DND-41 (cell line): ENCODE measurements around the gene TNS1.

ENCODE experiments used
- ATAC-seq: fragments of 200-7000 bp; cut with Tn5 transposase; 3 replicates; pipeline ENCODE4 v1.9.1; 2021; ENCODE audit warnings: low read depth; ENCODE audit not compliant: insufficient read depth
- DNase-seq: peaks from one replicate; pipeline ENCODE4 v3.0.0-alpha.2; 2020
- H2AFZ ChIP-seq: 2 replicates; pipeline ENCODE4 v1.6.0; 2012; ENCODE audit warnings: low read depth, low read length
- H3K27ac ChIP-seq: 2 replicates; pipeline ENCODE4 v1.5.1; 2012; ENCODE audit warnings: low read length, inconsistent platforms
- H3K27me3 ChIP-seq: fragments of 200-600 bp; sonication (generic); 2 replicates; pipeline ENCODE4 v1.6.0; 2012; ENCODE audit warnings: low read length, mild to moderate bottlenecking, inconsistent platforms; ENCODE audit not compliant: insufficient read depth, poor library complexity
- H3K36me3 ChIP-seq: 2 replicates; pipeline ENCODE4 v1.5.1; 2012; ENCODE audit warnings: low read length, inconsistent platforms; ENCODE audit not compliant: insufficient read depth
- H3K4me1 ChIP-seq: 2 replicates; pipeline ENCODE4 v1.5.1; 2012; ENCODE audit warnings: mild to moderate bottlenecking, low read length; ENCODE audit not compliant: insufficient read depth
- H3K4me2 ChIP-seq: 2 replicates; pipeline ENCODE4 v1.6.0; 2012; ENCODE audit warnings: mild to moderate bottlenecking, moderate library complexity, low read length, inconsistent platforms; ENCODE audit not compliant: insufficient read depth
- H3K4me3 ChIP-seq, 2 experiments: fragments of 200-600 bp in 1 of 2; shearing (Covaris generic) in 1 of 2; 2 replicates each; pipeline ENCODE4 v1.5.1; 2012 to 2016; ENCODE audit warnings: inconsistent platforms in 2 of 2, low read length in 2 of 2, mild to moderate bottlenecking in 2 of 2, low read depth in 1 of 2, moderate library complexity in 1 of 2
- H3K79me2 ChIP-seq: 2 replicates; pipeline ENCODE4 v1.6.0; 2012; ENCODE audit warnings: low read length, inconsistent platforms; ENCODE audit not compliant: insufficient read depth
- H3K9ac ChIP-seq: 2 replicates; pipeline ENCODE4 v1.6.0; 2012; ENCODE audit warnings: low read depth, mild to moderate bottlenecking, inconsistent platforms, low read length, moderate library complexity
- H3K9me3 ChIP-seq: 2 replicates; pipeline ENCODE4 v1.5.1; 2012; ENCODE audit warnings: low read length, moderate library complexity, mild to moderate bottlenecking, inconsistent platforms; ENCODE audit not compliant: insufficient read depth, severe bottlenecking
- H4K20me1 ChIP-seq: 2 replicates; pipeline ENCODE4 v1.6.0; 2012; ENCODE audit warnings: low read length; ENCODE audit not compliant: insufficient read depth
- EZH2 ChIP-seq: IDR thresholded peaks from 3 replicates; pipeline ENCODE4 v1.6.1; 2012; ENCODE audit warnings: borderline replicate concordance, low read depth, mild to moderate bottlenecking, moderate library complexity, low read length, inconsistent platforms; ENCODE audit not compliant: severe bottlenecking
- TF ChIP-seq, protein P1 (sequence below): IDR thresholded peaks from 2 replicates; pipeline ENCODE4 v1.5.1; 2012; ENCODE audit warnings: borderline replicate concordance, low read length, moderate library complexity, mild to moderate bottlenecking; ENCODE audit not compliant: poor library complexity, severe bottlenecking; ENCODE audit errors: extremely low read depth

Gene TNS1

DNA sequence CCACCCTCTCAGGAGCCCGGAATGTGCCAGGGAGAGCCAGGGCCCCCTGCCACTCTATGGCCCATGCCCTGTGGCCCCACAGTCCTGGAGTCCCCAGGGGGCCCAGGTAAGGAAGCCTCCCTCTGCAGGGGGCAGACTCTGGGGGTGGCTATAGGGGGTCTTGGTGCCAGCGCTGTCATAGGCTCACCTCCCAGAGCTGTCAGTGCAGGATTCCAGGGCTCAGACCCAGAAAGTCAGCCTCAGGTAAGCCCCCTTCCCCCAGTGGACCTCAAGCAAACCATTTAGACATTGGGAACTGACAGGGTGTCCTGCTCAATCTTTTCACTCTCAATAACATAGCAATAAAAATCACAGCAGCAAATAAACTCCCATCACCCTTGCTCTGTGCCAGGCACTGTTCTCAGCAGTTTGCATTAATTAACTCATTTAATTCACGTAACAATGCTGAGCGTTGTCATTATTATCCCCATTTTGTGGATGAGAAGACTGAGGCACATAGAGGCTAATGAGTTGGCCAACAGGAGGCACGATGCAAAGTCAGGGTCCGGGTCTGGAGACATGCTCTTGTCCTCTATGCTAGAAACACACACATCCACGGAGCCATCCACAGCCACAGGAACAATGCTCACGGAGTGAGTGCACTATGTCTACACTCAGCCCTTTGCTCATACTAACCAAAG is 79.6 kb downstream of the TNS1 start:
- no peak for TF ChIP-seq EZH2
- TF ChIP-seq, protein P1, sequence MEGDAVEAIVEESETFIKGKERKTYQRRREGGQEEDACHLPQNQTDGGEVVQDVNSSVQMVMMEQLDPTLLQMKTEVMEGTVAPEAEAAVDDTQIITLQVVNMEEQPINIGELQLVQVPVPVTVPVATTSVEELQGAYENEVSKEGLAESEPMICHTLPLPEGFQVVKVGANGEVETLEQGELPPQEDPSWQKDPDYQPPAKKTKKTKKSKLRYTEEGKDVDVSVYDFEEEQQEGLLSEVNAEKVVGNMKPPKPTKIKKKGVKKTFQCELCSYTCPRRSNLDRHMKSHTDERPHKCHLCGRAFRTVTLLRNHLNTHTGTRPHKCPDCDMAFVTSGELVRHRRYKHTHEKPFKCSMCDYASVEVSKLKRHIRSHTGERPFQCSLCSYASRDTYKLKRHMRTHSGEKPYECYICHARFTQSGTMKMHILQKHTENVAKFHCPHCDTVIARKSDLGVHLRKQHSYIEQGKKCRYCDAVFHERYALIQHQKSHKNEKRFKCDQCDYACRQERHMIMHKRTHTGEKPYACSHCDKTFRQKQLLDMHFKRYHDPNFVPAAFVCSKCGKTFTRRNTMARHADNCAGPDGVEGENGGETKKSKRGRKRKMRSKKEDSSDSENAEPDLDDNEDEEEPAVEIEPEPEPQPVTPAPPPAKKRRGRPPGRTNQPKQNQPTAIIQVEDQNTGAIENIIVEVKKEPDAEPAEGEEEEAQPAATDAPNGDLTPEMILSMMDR = no peak
- no peaks in the 10 kb centered on the region for H3K4me1 ChIP-seq
- ATAC-seq = no peak
- no peak overlapping the region for H3K27ac ChIP-seq
- H3K36me3 ChIP-seq = no peaks in the 10 kb centered on the region
- H3K9ac ChIP-seq = no peak overlapping the region
- H3K4me2 ChIP-seq = no peak overlapping the region
- no peaks in the 10 kb centered on the region for H4K20me1 ChIP-seq
- no peak overlapping the region for H3K4me3 ChIP-seq
- H3K79me2 ChIP-seq = no peaks in the 10 kb centered on the region
- no peaks in the 10 kb centered on the region for H3K9me3 ChIP-seq
- no peak for DNase-seq
- peaks cover 15% of the 10 kb centered on the region for H3K27me3 ChIP-seq
- H2AFZ ChIP-seq = no peak overlapping the region

DNA sequence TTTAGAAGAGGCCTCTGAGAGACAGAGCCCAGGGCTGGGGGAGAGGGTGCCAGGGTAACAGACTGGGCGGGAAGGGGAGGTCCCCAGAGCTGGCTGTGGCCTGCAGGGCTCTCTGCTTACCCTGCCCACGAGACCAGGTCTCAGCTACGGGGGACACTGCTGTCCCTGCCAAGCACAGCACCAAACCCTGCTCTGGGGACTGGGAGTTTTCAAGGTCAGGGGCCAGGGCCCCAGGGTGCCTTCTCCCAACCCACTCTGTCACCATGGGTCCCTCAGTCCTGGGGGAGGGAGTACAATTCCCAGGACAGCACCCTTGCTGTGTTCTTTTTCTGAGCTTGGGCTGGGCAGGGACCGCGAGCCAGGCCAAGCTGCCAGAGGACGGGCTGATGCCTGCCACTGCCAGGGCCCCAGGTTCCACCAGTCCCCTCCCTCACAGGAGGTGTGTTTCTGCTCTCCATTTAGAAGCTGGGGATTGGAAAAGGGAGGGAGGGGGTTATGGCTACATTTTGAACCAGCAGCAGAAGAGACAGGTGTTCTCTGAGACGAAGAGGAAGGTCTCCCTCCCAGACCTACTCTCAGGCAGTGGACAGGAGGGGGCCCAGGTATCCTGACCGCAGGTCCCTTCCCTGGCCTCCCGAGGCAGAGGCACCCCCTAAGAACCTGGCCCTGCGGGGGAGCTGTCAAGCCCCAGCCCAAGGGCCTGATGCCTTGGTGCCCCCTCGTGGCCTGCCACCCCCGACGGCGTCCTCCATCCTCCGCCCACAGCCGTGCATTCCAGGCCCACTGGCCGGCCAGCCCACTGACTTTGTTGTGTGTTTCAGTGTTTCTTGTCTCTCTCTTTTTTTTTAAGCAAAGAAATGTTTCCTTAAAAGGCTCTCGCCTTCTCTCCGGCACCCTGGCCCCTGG is 80.4 kb downstream of the TNS1 start:
- Histone ChIP-seq H3K4me3 (no peak overlapping the region), H3K36me3 (no peaks in the 10 kb centered on the region), H3K9ac (no peak overlapping the region), H3K27me3 (peaks cover 18% of the 10 kb centered on the region), H2AFZ (no peak overlapping the region), H3K4me2 (no peak overlapping the region), H3K9me3 (no peaks in the 10 kb centered on the region), H3K27ac (no peak overlapping the region), H3K4me1 (no peaks in the 10 kb centered on the region), H3K79me2 (no peaks in the 10 kb centered on the region), H4K20me1 (no peaks in the 10 kb centered on the region)
- TF ChIP-seq EZH2 = no peak
- TF ChIP-seq, protein P1 = no peak
- no peak for ATAC-seq
- DNase-seq = no peak

DNA sequence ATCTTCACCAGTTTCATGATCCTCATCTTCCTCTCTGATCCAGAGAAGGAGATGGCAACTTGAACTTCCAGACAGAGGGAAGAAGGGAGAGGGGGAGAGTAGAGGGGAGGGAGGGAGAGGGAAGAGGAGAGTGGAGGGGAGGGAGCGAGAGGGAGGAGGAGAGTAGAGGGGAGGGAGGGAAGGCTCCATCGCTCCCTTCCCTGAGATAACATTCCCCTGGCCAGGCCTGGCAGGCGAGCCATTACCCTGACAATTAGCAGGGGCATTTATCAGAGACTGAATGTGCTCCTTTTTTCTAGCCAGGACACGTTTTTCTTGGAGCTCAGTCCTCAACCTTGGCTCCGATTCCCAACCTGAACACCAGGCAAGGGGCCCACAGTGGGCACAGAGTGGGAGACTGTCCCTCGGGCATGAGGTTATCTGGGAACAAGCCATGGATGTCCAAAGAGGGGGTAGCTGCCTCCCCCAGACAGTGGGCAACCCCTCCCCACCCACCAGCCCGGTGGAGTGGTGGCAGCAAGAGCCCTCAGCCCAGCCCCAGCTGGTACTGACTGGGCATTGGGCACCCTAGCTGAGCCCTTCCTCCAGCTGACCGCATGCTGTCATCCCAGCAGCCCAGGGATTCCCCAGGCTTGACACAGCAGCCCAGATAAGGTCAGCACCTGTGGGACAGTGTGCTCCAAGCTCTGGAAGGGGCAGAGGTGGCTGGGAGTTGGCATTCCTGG is 81.8 kb downstream of the TNS1 start:
- no peaks in the 10 kb centered on the region for H3K4me1 ChIP-seq
- H3K9ac ChIP-seq = no peak overlapping the region
- TF ChIP-seq, protein P1 = no peak
- TF ChIP-seq EZH2 = no peak
- no peaks in the 10 kb centered on the region for H3K79me2 ChIP-seq
- H4K20me1 ChIP-seq = no peaks in the 10 kb centered on the region
- ATAC-seq (no peak), DNase-seq (no peak)
- H3K36me3 ChIP-seq = no peaks in the 10 kb centered on the region
- H3K9me3 ChIP-seq = no peaks in the 10 kb centered on the region
- no peak overlapping the region for H3K27ac ChIP-seq
- H3K4me3 ChIP-seq = no peak overlapping the region
- peaks cover 15% of the 10 kb centered on the region for H3K27me3 ChIP-seq
- H2AFZ ChIP-seq = no peak overlapping the region
- no peak overlapping the region for H3K4me2 ChIP-seq
